Common myeloid progenitor, CD34-positive (primary cell): ENCODE measurements around the gene DGAT2L6.
A peak's percentile ranks its signal among the peaks of the same experiment; 100 is the strongest.

Source experiments
- CTCF ChIA-PET: fragments of 350-600 bp; sonication (Branson Sonifier 250); formaldehyde crosslinking; loops from one replicate; lab custom pipeline; 2021; ENCODE audit warnings: antibody characterized with exemption; lab: Charles Lee
- POLR2A ChIA-PET: fragments of 350-600 bp; sonication (Branson Sonifier 250); formaldehyde crosslinking; loops from one replicate; lab custom pipeline; 2021; ENCODE audit warnings: antibody characterized with exemption; lab: Charles Lee
- DNase-seq, 3 donors: peaks; one replicate each; pipeline versions ENCODE4 v3.0.0 to v3.0.0-alpha.2; 2013
- H3K27ac ChIP-seq, 2 experiments: 1 replicate in 1 of 2; 2 replicates in 1 of 2; pipeline ENCODE4 v1.7.0; 2013; ENCODE audit warnings: inconsistent platforms in 2 of 2, low read length in 2 of 2, mild to moderate bottlenecking in 2 of 2, low read depth in 1 of 2, moderate library complexity in 1 of 2; ENCODE audit not compliant: severe bottlenecking in 2 of 2, insufficient read depth in 1 of 2, poor library complexity in 1 of 2
- H3K27me3 ChIP-seq, 5 experiments: replicated peaks in 2 of 5; 1 replicate in 3 of 5; 2 replicates in 2 of 5; pipeline versions ENCODE4 v1.6.1 to v1.7.0; 2013; ENCODE audit warnings: low read length in 4 of 5, mild to moderate bottlenecking in 2 of 5, moderate library complexity in 2 of 5, inconsistent platforms in 1 of 5; ENCODE audit not compliant: insufficient read depth in 5 of 5, control insufficient read depth in 4 of 5
- H3K36me3 ChIP-seq, 4 experiments: 1 replicate in 2 of 4; 2 replicates in 2 of 4; pipeline versions ENCODE4 v1.6.1 to v1.7.0; 2013; ENCODE audit warnings: low read length in 3 of 4, control low read depth in 1 of 4, mild to moderate bottlenecking in 1 of 4; ENCODE audit not compliant: control insufficient read depth in 4 of 4, insufficient read depth in 4 of 4
- H3K4me1 ChIP-seq, 4 experiments: 1 replicate in 3 of 4; 2 replicates in 1 of 4; pipeline versions ENCODE4 v1.6.1 to v1.7.1; 2013; ENCODE audit warnings: low read length in 3 of 4, mild to moderate bottlenecking in 3 of 4, control low read depth in 1 of 4, inconsistent platforms in 1 of 4, moderate library complexity in 1 of 4; ENCODE audit not compliant: control insufficient read depth in 4 of 4, insufficient read depth in 4 of 4; ENCODE audit errors: control extremely low read depth in 1 of 4
- H3K4me3 ChIP-seq, 7 experiments: 1 replicate in 4 of 7; 2 replicates in 3 of 7; pipeline versions ENCODE4 v1.5.1 to v1.7.0; 2013; ENCODE audit warnings: mild to moderate bottlenecking in 7 of 7, low read length in 6 of 7, moderate library complexity in 6 of 7, inconsistent platforms in 2 of 7, low read depth in 2 of 7, control low read depth in 1 of 7; ENCODE audit not compliant: insufficient read depth in 4 of 7, control insufficient read depth in 1 of 7; ENCODE audit errors: extremely low read depth in 1 of 7
- H3K9me3 ChIP-seq, 5 experiments: 1 replicate in 4 of 5; 2 replicates in 1 of 5; pipeline versions ENCODE4 v1.6.1 to v1.7.1; 2013; ENCODE audit warnings: low read length in 4 of 5, mild to moderate bottlenecking in 2 of 5, inconsistent platforms in 1 of 5, low read depth in 1 of 5, moderate library complexity in 1 of 5; ENCODE audit not compliant: control insufficient read depth in 4 of 5, insufficient read depth in 2 of 5; ENCODE audit errors: control extremely low read depth in 1 of 5
- WGBS: methylation state at CpG from one replicate; pipeline ENCODE4 v1.1.5; 2013; ENCODE audit not compliant: insufficient coverage; 5-methylcytosine and 5-hydroxymethylcytosine counted together

DGAT2L6 gene

DNA sequence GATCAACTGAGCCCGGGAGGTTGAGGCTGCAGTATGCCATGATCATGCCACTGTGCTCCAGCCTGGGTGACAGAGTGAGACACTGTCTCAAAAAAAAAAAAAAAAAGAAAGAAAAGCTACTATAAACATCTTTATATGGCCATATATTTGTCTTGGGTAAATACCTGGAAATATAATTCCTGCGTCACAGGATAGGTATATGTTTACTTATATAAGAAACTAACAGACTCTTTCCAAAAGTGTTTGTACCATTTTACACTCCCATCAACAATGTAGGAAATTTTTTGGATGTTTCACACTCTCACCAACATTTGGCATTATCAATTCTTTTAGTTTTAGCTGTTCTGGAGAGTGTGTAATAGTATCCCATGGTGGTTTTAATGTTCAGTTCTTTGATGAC is 70.0 kb downstream of the DGAT2L6 start:
- Histone ChIP-seq H3K4me3 (no peak overlapping the region), H3K27me3 (no peaks in the 10 kb centered on the region), H3K27ac (no peak overlapping the region), H3K36me3 (no peaks in the 10 kb centered on the region), H3K4me1 (no peaks in the 10 kb centered on the region), H3K9me3 (no peaks in the 10 kb centered on the region)
- ChIA-PET POLR2A (no interaction called here), CTCF (no interaction called here)
- no peak for DNase-seq
- WGBS, result 40% methylated on average over 1 of the region's 2 CpGs

- peak in 1 of 3 donors; percentile 1 for DNase-seq
- POLR2A ChIA-PET, result no interaction called here
- CTCF ChIA-PET, result no interaction called here
Measured at GRCh38 chrX:70252491-70252890, 75.2 kb downstream of the DGAT2L6 start.

GRCh38 chrX:70253377-70254062 is 76.2 kb downstream of the DGAT2L6 start:
- ChIA-PET POLR2A (no interaction called here), CTCF (no interaction called here)
- Histone ChIP-seq H3K4me3 (no peak overlapping the region), H3K27ac (no peak overlapping the region), H3K4me1 (no peaks in the 10 kb centered on the region), H3K9me3 (no peaks in the 10 kb centered on the region), H3K27me3 (no peaks in the 10 kb centered on the region), H3K36me3 (no peaks in the 10 kb centered on the region)
- WGBS, result no CpG with 5 or more reads among the region's 3 CpGs
- DNase-seq, result no peak

More at GRCh38 chrX:70252491-70252890, 75.2 kb downstream of the DGAT2L6 start:
- Histone ChIP-seq H3K27ac (no peak overlapping the region), H3K9me3 (no peaks in the 10 kb centered on the region), H3K27me3 (no peaks in the 10 kb centered on the region), H3K4me1 (no peaks in the 10 kb centered on the region), H3K4me3 (no peak overlapping the region), H3K36me3 (no peaks in the 10 kb centered on the region)
- WGBS, result 67% methylated on average over 1 of the region's 2 CpGs

GRCh38 chrX:70254063-70254400 is 76.7 kb downstream of the DGAT2L6 start:
- CTCF ChIA-PET, result no interaction called here
- WGBS, result 100% methylated on average over 1 of the region's 1 CpG
- no peaks in the 10 kb centered on the region for H3K9me3 ChIP-seq
- POLR2A ChIA-PET, result no interaction called here
- no peaks in the 10 kb centered on the region for H3K27me3 ChIP-seq
- H3K36me3 ChIP-seq, result no peaks in the 10 kb centered on the region
- no peak overlapping the region for H3K4me3 ChIP-seq
- no peak overlapping the region for H3K27ac ChIP-seq
- DNase-seq, result no peak
- no peaks in the 10 kb centered on the region for H3K4me1 ChIP-seq

- CTCF ChIA-PET, result no interaction called here
- Histone ChIP-seq H3K4me1 (no peaks in the 10 kb centered on the region), H3K27me3 (no peaks in the 10 kb centered on the region), H3K4me3 (no peak overlapping the region), H3K36me3 (no peaks in the 10 kb centered on the region), H3K9me3 (no peaks in the 10 kb centered on the region), H3K27ac (no peak overlapping the region)
- DNase-seq, result no peak
- WGBS, result 70% methylated on average over 2 of the region's 3 CpGs
- POLR2A ChIA-PET, result no interaction called here
Measured at GRCh38 chrX:70254909-70255308, 77.6 kb downstream of the DGAT2L6 start.
